Upper lobe of left lung (tissue), 4 donors: ENCODE results near the gene CDK10.

Experiments used
- EP300 ChIP-seq, 4 donors: sonication (generic); formaldehyde crosslinking; IDR thresholded peaks; one replicate each; pipeline ENCODE4 v1.5.1; 2017; ENCODE audit warnings: antibody characterized with exemption in 4 of 4, control low read depth in 2 of 4
- POLR2A ChIP-seq, 4 donors: fragments of 450-650 bp; IDR thresholded peaks; one replicate each; pipeline ENCODE4 v1.5.1; 2016 to 2017; ENCODE audit warnings: antibody characterized with exemption in 4 of 4, mild to moderate bottlenecking in 2 of 4
- POLR2AphosphoS5 ChIP-seq, 2 donors: sonication (generic); formaldehyde crosslinking; IDR thresholded peaks; one replicate each; pipeline ENCODE4 v1.5.1; 2017; ENCODE audit warnings: antibody characterized with exemption in 2 of 2
- TF ChIP-seq, protein P1 (sequence below), 6 experiments: fragments of 450-650 bp in 4 of 6; fragments of 200-600 bp in 2 of 6; sonication (generic) in 2 of 6; IDR thresholded peaks; one replicate each; pipeline ENCODE4 v1.5.1; 2016 to 2019; ENCODE audit warnings: antibody characterized with exemption in 6 of 6

- TF ChIP-seq, protein P1, sequence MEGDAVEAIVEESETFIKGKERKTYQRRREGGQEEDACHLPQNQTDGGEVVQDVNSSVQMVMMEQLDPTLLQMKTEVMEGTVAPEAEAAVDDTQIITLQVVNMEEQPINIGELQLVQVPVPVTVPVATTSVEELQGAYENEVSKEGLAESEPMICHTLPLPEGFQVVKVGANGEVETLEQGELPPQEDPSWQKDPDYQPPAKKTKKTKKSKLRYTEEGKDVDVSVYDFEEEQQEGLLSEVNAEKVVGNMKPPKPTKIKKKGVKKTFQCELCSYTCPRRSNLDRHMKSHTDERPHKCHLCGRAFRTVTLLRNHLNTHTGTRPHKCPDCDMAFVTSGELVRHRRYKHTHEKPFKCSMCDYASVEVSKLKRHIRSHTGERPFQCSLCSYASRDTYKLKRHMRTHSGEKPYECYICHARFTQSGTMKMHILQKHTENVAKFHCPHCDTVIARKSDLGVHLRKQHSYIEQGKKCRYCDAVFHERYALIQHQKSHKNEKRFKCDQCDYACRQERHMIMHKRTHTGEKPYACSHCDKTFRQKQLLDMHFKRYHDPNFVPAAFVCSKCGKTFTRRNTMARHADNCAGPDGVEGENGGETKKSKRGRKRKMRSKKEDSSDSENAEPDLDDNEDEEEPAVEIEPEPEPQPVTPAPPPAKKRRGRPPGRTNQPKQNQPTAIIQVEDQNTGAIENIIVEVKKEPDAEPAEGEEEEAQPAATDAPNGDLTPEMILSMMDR (IDR thresholded peaks at IDR 0.05): no peak
- no peak for TF ChIP-seq EP300 (IDR thresholded peaks at IDR 0.05)
- TF ChIP-seq POLR2A (IDR thresholded peaks at IDR 0.05): no peak
- no peak for TF ChIP-seq POLR2AphosphoS5 (IDR thresholded peaks at IDR 0.05)
Measured at GRCh38 chr16:89669755-89670154, 16.7 kb upstream of the CDK10 start.
